Endometrium (tissue), 2 donors: ENCODE measurements around the gene GOLGA2.

ENCODE experiments used
- FAIRE-seq: peaks from 2 replicates; lab custom pipeline; 2012; peaks lifted over from hg19 to GRCh38; lab: Jason Lieb, UNC
- donor health status: control.
- donor health status: control.

The GOLGA2 gene

DNA sequence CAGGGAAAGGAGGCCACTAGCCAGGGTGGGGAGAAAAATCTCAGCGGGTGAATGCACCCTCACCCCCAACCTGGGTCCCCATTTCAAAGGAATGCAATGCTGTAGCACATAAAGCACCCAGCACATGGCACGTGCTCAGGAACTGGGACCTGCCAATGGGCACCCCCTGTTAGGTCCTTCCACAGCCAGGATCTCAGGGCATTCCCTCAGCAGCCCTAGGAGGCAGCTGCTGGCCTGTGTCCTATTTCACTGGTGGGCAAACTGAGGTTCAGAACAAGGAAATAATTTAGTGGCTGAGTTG, 63.9 kb downstream of the GOLGA2 start:
- FAIRE-seq: no peak

DNA sequence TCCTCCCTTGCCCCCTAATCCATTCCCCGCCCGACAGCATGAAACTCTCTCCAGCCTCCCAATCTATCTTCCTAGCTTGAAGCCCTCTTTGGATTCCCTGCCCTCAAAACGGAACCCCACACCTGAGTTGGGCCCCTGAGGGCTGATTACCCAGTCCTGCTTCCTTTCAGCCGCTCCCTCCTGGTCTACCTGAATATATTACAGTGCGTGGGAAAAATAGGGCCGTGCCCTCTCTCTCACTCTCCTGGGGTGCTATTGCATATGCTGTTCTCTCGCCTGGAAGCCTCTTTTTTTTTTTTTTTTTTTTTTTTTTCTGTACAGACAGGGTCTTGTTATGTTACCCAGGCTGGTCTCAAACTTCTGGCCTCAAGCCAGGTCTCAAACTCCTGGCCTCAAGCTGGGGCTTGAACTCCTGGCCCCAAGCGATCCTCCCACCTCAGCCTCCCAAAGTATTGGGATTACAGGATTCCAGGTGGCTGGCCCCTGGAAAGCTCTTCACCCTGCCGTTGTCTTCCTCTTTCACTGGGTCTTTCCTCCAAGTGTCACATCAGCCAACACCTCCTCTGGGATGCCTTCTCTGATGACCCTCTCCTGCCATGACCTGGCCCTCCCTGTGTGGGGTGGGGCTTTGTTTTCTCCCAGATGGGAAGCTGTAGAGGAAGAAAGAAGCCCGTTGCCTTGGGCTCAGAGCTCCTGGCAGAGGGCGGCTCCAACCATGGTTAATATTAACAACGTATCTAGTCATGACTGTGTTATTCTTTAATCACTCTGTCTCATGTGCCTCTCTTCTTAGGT, 64.4 kb downstream of the GOLGA2 start:
- no peak for FAIRE-seq

DNA sequence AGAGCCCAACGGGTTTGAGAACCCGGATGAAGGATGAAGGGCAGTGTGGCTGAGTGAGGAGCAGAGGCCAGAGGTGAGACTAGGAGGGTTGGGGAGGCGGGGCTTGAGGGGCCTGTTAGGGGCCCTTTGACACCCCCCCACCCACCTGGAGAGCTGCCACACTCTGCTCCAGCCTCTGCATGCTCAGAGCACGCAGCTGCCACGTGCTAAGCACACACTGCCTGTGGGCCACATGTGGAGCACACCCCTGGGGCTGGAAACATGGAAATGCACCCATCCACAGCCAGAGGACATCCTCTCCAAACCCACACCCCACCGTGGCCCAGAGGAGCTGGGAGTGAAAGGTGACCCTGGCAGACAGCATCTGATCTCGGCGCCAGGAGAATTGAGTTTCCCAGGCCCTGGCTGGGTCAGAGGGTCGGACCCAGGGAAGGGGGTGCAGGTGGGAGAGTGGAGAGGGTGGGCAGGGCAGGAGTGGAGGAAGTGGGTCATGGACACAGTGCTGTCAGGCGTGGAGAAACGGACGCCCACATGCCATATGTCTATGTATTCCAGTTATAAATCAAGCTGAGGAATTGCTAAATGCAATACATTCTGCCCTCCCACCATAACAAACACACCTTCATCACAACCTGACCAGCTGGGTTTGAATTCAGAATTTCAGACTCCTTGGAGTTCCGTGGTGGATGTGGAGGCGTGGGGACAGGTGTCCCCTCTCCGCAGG, 66.7 kb downstream of the GOLGA2 start:
- FAIRE-seq: no peak

DNA sequence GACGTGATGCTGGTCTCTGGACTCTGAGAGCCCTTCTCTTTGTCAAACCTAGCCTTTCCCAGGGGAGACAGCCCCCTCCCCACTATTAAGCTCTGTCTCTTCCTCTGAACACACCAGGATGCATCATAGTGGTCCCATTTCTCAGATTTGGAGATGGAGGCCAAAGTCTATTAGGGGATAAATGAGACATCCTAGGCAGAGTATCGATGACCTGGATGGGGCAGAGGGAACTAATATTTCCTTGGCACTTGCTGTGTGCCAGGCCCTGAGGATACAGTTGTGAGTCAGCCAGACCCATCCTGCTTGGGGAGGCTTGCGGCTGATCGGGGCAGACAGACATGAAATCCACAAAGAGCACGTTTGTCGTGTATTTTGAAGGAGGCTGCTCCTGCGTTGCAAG, 67.4 kb downstream of the GOLGA2 start:
- no peak for FAIRE-seq

DNA sequence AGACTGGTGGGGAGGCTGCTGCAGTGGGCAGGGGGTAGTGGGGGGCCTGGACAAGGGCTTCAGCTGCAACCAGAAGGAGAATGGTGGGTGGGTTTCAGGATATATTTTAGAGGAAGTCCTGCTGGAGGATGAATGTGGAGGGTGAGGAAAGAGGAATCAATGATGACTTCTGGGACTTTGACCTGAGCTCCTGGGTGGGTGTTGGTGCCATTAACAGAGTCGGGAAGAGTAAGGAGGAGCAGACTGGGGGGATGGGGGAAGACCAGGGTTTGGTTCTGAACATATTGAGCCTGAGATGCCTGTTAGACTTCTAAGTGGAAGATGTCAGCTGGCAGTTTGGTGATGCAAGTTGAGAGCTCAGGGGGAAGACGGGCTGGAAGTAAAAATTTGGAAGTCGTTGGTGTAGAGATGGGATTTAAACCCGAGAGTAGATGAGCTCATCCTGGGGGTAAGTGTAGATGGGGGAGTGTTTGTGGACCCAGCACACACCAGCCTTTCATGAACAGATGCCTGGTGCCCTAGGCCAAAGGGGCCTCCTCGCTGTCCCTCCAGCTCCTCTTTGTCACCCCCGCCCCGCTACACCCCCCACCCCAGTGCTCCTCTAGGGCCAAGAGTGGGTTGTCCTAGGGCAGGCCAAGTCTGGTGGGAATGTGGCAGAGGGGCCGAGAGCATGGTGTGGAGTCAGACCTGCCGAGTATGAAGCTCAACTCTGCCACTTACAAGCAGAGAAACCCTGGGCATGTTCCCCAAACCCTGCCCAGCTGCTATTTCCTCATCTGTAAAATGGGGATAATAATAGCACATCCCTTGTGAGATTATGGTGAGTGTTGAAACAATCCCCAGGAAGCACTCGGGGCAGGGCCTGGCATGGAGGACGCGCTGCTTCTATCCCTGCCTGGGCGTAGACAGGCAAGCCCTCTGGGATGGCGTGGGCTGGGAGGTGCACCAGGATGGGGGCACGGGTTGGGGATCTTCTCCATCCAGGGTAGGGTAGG, 68.6 kb downstream of the GOLGA2 start:
- FAIRE-seq: no peak

DNA sequence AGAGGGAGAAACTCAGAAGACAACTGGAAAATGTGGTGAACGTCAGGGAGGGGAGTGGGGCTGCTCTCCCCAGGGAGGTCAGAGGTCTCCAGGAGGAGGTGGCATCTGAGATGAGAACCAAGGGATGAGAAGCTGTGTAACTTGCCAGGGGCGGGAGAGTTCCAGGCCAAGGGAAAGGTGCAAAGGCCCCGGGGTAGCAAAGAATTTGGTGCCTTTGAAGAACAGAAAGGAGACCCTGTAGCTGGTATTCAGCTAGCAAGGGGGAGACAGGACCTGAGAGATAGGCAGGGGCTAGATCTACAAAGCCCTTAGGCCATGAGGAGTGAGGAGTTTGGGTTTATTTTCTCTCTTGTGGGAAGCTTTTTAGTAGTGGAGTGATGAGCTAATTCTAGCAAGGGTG, 69.3 kb downstream of the GOLGA2 start:
- no peak for FAIRE-seq
